CD4-positive, alpha-beta T cell (primary cell): Measurements from ENCODE around the gene RPS6KA3. TPM values are rescaled to one million over a fixed set of nuclear protein-coding genes. Genes with fewer than 3 reads are reported as not detected.

ENCODE experiments used
- ATAC-seq: fragments of 200-7000 bp; cut with Tn5 transposase; one replicate; pipeline ENCODE4 v1.10.0; 2022; ENCODE audit warnings: mild to moderate bottlenecking; ENCODE audit not compliant: poor library complexity
- CTCF ChIA-PET: fragments of 350-600 bp; sonication (Branson Sonifier 250); formaldehyde crosslinking; loops from one replicate; lab custom pipeline; 2021; ENCODE audit warnings: antibody characterized with exemption, inconsistent platforms; lab: Charles Lee
- POLR2A ChIA-PET: fragments of 350-600 bp; sonication (Branson Sonifier 250); formaldehyde crosslinking; loops from one replicate; lab custom pipeline; 2021; ENCODE audit warnings: antibody characterized with exemption, inconsistent platforms; lab: Charles Lee
- DNase-seq, 14 experiments: peaks; one replicate each; pipeline ENCODE4 v3.0.0-alpha.2; 2013 to 2020; ENCODE audit warnings: mixed read lengths in 2 of 14
- H3K27ac ChIP-seq, 2 donors: one replicate each; pipeline versions ENCODE4 v1.5.1 to v1.7.0; 2013; ENCODE audit warnings: low read length in 2 of 2, low read depth in 1 of 2, mild to moderate bottlenecking in 1 of 2
- H3K27me3 ChIP-seq, 2 experiments: 1 replicate in 1 of 2; 2 replicates in 1 of 2; pipeline versions ENCODE4 v1.6.1 to v1.7.0; 2013; ENCODE audit warnings: low read length in 2 of 2, control low read depth in 1 of 2, mild to moderate bottlenecking in 1 of 2, moderate library complexity in 1 of 2; ENCODE audit not compliant: insufficient read depth in 2 of 2, control insufficient read depth in 1 of 2
- H3K36me3 ChIP-seq: one replicate; pipeline ENCODE4 v1.6.1; 2013; ENCODE audit warnings: low read length, control low read depth; ENCODE audit not compliant: insufficient read depth
- H3K4me1 ChIP-seq: one replicate; pipeline ENCODE4 v1.6.1; 2013; ENCODE audit warnings: low read length, control low read depth; ENCODE audit not compliant: insufficient read depth
- H3K4me3 ChIP-seq: one replicate; pipeline ENCODE4 v1.5.1; 2013; ENCODE audit warnings: mild to moderate bottlenecking, low read length, moderate library complexity
- H3K9me3 ChIP-seq, 2 experiments: 1 replicate in 1 of 2; 2 replicates in 1 of 2; pipeline versions ENCODE4 v1.6.1 to v1.7.0; 2013; ENCODE audit warnings: low read length in 2 of 2, mild to moderate bottlenecking in 2 of 2, control low read depth in 1 of 2, moderate library complexity in 1 of 2; ENCODE audit not compliant: control insufficient read depth in 1 of 2, insufficient read depth in 1 of 2
- H3K27ac Mint-ChIP-seq: one replicate; pipeline ENCODE4 v1.8.0; 2020; ENCODE audit warnings: mixed read lengths
- H3K27me3 Mint-ChIP-seq: one replicate; pipeline ENCODE4 v1.8.0; 2021; ENCODE audit warnings: mixed read lengths
- H3K36me3 Mint-ChIP-seq: one replicate; pipeline ENCODE4 v1.8.0; 2021; ENCODE audit warnings: low read depth, mixed read lengths
- H3K4me1 Mint-ChIP-seq: one replicate; pipeline ENCODE4 v1.8.0; 2021; ENCODE audit warnings: low read depth, mixed read lengths
- H3K4me3 Mint-ChIP-seq: one replicate; pipeline ENCODE4 v1.8.0; 2020; ENCODE audit warnings: mild to moderate bottlenecking, mixed read lengths
- H3K9me3 Mint-ChIP-seq: one replicate; pipeline ENCODE4 v1.8.0; 2020; ENCODE audit warnings: mixed read lengths
- intact Hi-C, 2 experiments: fragments of 100-400 bp; cut with DNase I in 1 of 2; cut with micrococcal nuclease in 1 of 2; formaldehyde crosslinking; loops; one replicate each; pipeline versions ENCODE4 v1.15.1 to v1.9.0; 2023 to 2025; cut with DNase I, micrococcal nuclease
- total RNA-seq, 174 experiments: library from RNA in 2 of 174; stranded (reverse) in 2 of 174; gene quantifications; one replicate each; pipeline ENCODE4 v1.2.3 and lab custom pipeline; 2021 to 2026
- TF ChIP-seq, protein P1 (sequence below): fragments of 200-600 bp; IDR thresholded peaks from one replicate; pipeline ENCODE4 v1.8.0; 2022; ENCODE audit warnings: antibody characterized with exemption, mild to moderate bottlenecking

Gene RPS6KA3
- total RNA-seq, 2 experiments from 2014 or later: 39.6 to 39.7 TPM

DNA sequence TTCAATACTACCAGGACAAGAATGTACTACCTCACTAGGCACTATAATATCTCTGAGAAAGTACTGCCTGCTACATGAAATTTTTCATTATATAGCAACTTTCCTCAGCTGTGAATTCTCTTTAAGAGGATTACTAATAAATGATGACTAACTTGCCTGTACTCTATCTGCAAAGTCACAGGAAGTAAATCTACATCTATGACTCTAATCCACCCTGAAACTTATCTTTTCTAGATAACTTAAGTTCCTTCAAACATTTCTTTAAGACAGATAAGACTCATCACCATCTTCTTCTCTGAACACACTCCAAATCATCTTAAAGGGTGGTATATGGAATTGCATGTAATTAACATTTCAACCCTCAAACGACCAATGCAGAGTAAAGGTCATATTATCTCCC is 28.8 kb downstream of the RPS6KA3 start:
- no peak overlapping the region for H3K27ac ChIP-seq
- H3K36me3 Mint-ChIP-seq: peaks cover 77% of the 10 kb centered on the region
- H3K27ac Mint-ChIP-seq: no peak overlapping the region
- H3K36me3 ChIP-seq: peaks cover 17% of the 10 kb centered on the region
- CTCF ChIA-PET: no interaction called here
- H3K4me3 Mint-ChIP-seq: no peak overlapping the region
- TF ChIP-seq, protein P1, sequence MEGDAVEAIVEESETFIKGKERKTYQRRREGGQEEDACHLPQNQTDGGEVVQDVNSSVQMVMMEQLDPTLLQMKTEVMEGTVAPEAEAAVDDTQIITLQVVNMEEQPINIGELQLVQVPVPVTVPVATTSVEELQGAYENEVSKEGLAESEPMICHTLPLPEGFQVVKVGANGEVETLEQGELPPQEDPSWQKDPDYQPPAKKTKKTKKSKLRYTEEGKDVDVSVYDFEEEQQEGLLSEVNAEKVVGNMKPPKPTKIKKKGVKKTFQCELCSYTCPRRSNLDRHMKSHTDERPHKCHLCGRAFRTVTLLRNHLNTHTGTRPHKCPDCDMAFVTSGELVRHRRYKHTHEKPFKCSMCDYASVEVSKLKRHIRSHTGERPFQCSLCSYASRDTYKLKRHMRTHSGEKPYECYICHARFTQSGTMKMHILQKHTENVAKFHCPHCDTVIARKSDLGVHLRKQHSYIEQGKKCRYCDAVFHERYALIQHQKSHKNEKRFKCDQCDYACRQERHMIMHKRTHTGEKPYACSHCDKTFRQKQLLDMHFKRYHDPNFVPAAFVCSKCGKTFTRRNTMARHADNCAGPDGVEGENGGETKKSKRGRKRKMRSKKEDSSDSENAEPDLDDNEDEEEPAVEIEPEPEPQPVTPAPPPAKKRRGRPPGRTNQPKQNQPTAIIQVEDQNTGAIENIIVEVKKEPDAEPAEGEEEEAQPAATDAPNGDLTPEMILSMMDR: no peak
- intact Hi-C loops: no loop called here
- no peaks in the 10 kb centered on the region for H3K9me3 ChIP-seq
- peaks cover 28% of the 10 kb centered on the region for H3K4me1 Mint-ChIP-seq
- no peaks in the 10 kb centered on the region for H3K4me1 ChIP-seq
- ATAC-seq (no peak), DNase-seq (no peak)
- no peaks in the 10 kb centered on the region for H3K27me3 Mint-ChIP-seq
- no peak overlapping the region for H3K4me3 ChIP-seq
- H3K9me3 Mint-ChIP-seq: peaks cover 2% of the 10 kb centered on the region
- H3K27me3 ChIP-seq: no peaks in the 10 kb centered on the region
- POLR2A ChIA-PET: interaction anchor here (1.6 kb wide), 1 partner anchor 15 kb away, joined by 4 read pairs; no protein-coding TSS in a partner anchor

DNA sequence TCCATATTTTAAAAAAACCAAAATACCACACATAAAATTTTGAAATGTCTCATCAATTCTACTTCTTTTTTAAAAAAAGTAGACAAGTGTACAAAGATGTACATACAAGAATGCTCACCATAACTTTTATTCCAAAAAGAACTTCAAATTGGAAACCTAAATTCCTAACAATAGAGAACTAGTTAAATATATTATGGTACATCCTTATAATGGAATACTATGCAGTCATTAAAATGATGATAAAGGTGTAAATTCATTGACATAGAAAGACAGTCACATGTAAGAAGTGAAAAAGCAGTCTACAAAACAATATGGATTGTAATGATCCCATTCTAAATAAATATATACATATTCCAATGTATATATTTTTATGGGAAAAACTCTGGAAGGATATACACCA is 31.0 kb downstream of the RPS6KA3 start:
- no peak overlapping the region for H3K4me3 ChIP-seq
- peaks cover 32% of the 10 kb centered on the region for H3K36me3 ChIP-seq
- POLR2A ChIA-PET: no interaction called here
- Mint-ChIP-seq H3K36me3 (peaks cover 75% of the 10 kb centered on the region), H3K27ac (no peak overlapping the region), H3K9me3 (peaks cover 2% of the 10 kb centered on the region), H3K27me3 (no peaks in the 10 kb centered on the region), H3K4me1 (peaks cover 19% of the 10 kb centered on the region), H3K4me3 (no peak overlapping the region)
- no peak overlapping the region for H3K27ac ChIP-seq
- H3K27me3 ChIP-seq: no peaks in the 10 kb centered on the region
- intact Hi-C loops: no loop called here
- no peaks in the 10 kb centered on the region for H3K9me3 ChIP-seq
- TF ChIP-seq, protein P1: no peak
- no peaks in the 10 kb centered on the region for H3K4me1 ChIP-seq
- no peak for DNase-seq
- ATAC-seq: no peak
- CTCF ChIA-PET: interaction anchor here (0.6 kb wide), 1 partner anchor 70 kb away, joined by 3 read pairs; no protein-coding TSS in a partner anchor

DNA sequence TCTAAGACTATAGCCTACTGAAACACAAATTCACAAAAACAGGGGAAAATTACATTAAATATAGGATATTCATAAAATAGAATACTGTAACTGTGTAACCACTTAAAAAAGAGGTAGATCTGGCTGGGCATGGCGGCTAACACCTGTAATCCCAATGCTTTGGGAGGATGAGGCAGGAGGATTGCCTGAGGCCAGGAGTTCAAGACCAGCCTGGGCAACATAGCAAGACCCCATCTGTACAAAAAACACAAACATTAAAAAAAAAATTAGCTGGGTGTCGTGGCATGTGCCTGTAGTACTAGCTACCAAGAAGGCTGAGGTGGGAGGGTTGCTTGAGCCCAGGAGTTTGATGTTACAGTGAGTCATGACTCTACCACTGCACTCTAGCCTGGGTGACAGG is 33.4 kb downstream of the RPS6KA3 start:
- Histone ChIP-seq H3K36me3 (peaks cover 51% of the 10 kb centered on the region), H3K9me3 (no peaks in the 10 kb centered on the region), H3K4me1 (no peaks in the 10 kb centered on the region), H3K4me3 (no peak overlapping the region), H3K27me3 (no peaks in the 10 kb centered on the region), H3K27ac (no peak overlapping the region)
- Mint-ChIP-seq H3K27ac (peak overlapping the region; percentile 27), H3K4me1 (peaks cover 24% of the 10 kb centered on the region), H3K4me3 (no peak overlapping the region), H3K9me3 (peaks cover 2% of the 10 kb centered on the region), H3K27me3 (no peaks in the 10 kb centered on the region), H3K36me3 (peaks cover 78% of the 10 kb centered on the region)
- ChIA-PET POLR2A (no interaction called here), CTCF (no interaction called here)
- intact Hi-C loops: no loop called here
- TF ChIP-seq, protein P1: no peak
- DNase-seq (no peak), ATAC-seq (no peak)
